ENCODE measurements around the gene PAEP.
"Not testable (repeated sequence)": the region's sequence is repeated elsewhere in the genome, so short reads cannot be mapped to it uniquely, and the experiment has no call there.

The PAEP gene

GRCh38 chr9:135561391-135562234, at the start of gene PAEP:
TSS of gene PAEP (plus strand) at chr9:135561756.
- DNase-seq (ENCODE audit: low read depth in 2 of 2, low spot score in 1 of 2), result no peak

- DNase-seq (ENCODE audit: low read depth in 2 of 2, low spot score in 1 of 2), result no peak
These were observed 49.3 kb upstream of the PAEP start for GRCh38 chr9:135512241-135512603.

GRCh38 chr9:135512904-135513303, 48.7 kb upstream of the PAEP start:
- no peak for DNase-seq (ENCODE audit: low read depth in 2 of 2, low spot score in 1 of 2)

- no peak for DNase-seq (ENCODE audit: low read depth in 2 of 2, low spot score in 1 of 2)
These were observed 48.2 kb upstream of the PAEP start for GRCh38 chr9:135513351-135513846.

- not testable (repeated sequence) for DNase-seq (ENCODE audit: low read depth in 2 of 2, low spot score in 1 of 2)
These were observed 47.6 kb upstream of the PAEP start for GRCh38 chr9:135513906-135514305.

DNA sequence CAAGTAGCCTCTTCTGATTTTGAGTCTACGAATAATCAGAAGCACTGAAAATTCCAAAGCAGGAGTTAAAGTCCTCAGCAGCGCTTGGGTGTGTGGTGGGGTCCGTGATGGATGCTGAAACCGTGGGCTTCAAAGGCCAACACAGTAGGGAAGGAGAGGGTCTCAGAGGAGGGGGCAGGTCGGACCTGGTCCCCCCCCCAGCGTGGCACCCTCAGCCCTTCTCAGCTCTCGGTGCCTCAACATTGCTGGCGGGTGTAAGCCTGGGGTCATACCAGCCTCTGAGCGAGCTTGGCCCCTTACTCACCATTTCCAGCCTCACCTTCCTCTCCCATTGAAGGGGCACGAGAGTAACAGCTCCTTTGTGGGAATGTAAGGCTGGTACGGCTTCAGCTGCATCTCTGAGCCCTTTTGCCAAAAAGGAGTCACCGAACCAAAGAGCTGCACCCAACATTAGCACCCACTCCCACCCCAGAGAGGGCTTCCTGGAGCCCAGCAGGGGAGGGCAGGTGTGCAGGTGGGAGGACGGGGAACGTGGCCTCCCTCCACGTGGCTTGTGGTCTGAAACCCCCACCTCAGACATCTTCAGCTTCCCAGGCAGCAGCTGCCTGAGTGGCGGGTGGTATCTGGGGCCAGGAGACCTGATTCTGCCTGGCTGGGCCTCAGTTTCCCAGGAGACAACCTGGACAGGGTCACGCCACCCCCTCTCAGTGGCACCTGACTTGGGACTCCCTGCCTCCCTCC, 47.0 kb upstream of the PAEP start:
- DNase-seq (ENCODE audit: low read depth in 2 of 2, low spot score in 1 of 2), result no peak

DNA sequence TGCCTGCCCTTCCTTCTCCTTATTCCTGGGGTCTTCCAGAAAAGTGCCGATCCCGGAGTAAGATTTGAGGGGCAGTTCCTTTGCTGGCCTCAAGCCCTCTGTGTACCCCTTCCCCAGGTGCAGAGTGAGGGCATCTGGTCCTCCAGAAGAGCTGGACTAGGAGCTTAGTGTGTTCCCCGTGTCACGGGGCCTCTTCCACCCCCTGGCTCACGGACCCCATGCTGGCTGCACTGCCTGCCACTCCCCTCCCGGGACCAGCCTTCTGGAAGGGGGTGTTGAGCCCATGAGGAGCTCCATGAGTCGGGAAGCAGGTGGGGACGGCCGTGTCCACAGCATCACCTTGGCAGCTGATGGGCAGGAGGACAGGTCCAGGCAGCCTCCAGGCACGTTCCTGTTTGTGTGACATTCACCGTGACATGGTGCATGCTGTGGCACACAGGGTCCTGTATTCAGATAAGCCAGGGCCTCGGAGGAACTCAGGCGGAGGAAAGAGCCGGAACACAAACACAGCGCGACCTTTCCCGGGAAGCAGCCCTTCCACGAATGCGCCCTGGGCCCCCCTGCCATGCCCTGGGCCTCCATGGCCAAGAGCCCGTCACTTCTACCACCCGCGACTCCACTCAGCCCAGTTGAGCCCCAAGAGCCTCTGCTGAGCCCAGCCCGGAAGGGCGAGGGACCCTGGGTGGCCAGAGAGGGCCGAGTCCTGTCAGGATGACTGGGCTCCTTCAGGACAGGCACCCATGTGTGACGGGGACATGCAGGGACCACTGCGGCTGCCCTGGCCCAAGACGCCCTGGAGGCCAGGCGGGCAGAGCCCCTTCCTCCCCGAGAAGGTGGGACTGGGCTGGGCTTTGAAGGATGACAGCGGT, 46.2 kb upstream of the PAEP start:
- no peak for DNase-seq (ENCODE audit: low read depth in 2 of 2, low spot score in 1 of 2)

DNA sequence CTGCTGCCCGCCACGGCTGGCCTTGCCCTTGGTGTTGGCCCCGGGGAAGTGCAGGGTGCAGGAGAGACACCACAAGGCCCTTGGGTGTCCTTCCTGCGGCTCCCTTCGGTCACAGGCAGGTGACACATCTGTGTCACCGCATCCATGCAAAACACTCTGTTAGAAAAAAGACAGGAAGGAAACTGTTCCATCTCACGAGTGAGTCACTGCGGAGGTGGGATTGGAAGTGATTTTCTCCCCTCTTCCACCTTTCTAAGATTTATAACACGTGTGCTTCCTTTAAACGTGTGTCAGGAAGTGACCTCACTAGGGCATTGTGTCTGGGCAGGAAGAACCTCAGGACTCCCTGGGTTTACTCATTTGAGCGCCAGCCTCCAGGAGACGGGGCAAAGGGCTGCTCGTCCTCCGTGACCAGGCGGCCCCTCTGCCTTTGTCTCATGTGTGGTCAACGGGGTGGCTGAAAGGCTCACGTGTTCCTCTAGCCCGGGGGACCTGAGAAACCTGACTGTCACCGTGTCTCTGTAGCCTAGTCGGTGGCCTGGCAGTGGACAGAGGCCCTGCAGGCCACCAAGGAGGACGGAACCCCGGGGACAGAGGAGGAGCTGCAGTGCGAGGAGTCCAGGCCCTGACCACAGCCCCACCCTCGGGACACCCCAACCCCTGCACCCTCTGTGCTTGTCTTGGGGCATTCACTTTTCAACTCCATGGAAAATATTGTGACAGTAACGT, 45.3 kb upstream of the PAEP start:
- no peak for DNase-seq (ENCODE audit: low read depth in 2 of 2, low spot score in 1 of 2)

DNA sequence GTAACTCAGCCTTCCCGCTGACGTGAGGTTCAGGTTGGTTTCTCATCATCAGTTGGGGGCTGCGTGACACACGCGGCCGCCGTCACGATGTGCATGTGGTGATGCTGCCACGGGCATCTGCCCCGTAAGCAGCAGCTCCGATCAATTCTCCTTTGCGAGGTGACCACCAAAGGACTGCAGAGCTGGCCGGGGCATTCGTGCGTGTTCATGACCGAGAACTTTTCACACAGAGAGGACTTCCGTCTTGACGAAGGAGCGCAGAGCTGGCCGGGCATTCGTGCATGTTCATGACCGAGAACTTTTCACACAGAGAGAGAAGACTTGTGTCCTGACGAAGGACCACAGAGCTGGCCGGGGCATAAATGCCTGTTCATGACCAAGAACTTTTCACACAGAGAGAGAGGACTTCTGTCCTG, 44.1 kb upstream of the PAEP start:
- no peak for DNase-seq (ENCODE audit: low read depth in 2 of 2, low spot score in 1 of 2)

DNA sequence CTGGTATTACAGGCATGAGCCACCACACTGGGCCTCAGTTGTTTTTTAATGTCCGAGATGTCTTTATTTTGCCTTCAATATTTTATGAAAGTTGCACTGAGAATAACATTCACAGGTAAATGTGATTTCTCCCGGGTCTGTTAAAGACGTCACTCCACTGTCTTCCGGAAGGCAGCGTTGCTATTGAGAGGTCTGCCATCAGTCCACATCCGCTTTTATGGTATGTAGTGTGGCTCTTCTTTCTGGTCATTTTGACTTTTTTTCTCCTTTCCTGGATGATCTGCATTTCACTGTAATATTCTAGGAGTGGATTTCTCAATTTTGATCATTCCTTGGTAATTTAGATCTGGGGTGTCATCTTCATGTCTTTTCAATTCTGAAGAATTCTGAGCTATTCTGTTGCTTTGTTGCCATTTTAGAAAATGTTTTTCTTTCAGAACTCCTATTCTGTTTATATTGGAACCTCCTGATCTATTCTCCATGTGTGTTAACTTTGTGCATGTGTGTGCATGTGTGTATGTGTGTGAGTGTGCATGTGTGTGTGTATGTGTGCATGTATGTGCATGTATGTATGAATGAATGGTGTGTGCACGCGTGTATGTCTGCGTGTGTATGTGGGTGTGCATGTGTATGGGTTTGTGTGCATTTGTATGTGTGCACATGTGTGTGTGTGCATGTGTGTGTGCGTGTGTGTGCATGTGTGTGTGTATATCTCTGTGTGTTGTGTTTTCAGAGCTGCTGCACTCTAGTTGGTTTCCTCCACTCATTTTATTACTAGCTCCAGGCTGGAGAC, 42.2 kb upstream of the PAEP start:
- no peak for DNase-seq (ENCODE audit: low read depth in 2 of 2, low spot score in 1 of 2)

- no peak for DNase-seq (ENCODE audit: low read depth in 2 of 2, low spot score in 1 of 2)
These were observed 40.5 kb upstream of the PAEP start, which contains the start of gene LCN1 for GRCh38 chr9:135520916-135521607. TSS of gene LCN1 (plus strand) at chr9:135521440. CDS start at chr9:135521498, 58 bp downstream.

DNA sequence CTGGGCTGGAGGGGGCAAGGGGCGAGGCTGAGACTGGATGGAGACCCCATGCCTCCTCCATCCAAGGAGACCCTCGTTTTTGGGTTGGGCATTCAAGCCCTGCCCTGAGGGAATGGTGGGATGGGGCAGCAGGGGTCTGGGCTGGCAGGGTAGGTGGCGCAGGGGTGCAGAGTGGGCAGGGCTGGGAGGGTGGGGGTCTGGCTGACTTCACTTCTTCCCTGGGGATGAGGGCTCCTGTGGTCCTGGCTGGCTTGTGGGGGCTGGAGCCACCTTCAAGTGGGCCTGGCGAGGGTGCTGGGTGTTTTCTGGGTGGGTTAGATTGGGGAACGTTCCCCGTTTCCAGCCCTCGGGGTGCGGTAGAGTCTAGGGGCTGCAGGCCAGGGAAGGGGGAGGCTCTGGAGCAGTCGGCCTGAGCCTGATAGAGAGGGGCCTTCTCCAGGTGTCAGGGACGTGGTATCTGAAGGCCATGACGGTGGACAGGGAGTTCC, 39.9 kb upstream of the PAEP start:
- no peak for DNase-seq (ENCODE audit: low read depth in 2 of 2, low spot score in 1 of 2)

DNA sequence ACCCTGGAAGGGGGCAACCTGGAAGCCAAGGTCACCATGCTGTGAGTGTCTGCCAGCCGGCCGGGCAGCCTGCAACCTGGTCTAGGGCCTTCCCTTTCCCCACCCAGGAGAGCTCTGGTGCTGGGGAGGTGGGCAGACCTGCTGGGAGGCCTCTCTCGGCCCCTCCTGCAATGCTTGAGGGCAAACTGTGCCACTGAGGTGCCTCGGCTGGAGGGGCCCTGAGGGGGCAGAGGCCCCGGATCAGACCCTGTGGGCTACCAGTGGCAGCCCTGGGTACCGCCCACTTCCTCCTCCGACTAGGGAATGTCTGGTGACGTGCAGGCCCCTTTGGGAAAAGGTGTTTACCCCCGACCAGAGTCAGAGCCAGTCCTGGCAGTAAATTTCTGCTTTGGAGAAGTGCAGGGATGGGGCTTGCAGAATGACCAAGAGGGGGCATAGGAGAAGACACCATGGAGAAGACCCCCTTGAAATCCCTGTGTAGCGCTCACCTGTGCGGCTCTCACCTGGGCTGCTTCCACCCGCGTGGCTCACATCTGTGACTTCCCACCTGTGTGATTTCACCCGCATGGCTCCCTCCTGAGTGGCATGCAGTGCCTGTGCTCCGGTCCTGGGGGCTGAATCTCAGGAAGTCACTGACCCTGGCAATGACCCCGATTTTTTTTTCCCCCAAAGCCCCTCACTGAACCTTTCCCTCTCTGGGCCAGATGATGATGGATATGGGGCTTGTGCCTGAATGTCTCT, 39.2 kb upstream of the PAEP start:
- DNase-seq (ENCODE audit: low read depth in 2 of 2, low spot score in 1 of 2), result no peak

DNA sequence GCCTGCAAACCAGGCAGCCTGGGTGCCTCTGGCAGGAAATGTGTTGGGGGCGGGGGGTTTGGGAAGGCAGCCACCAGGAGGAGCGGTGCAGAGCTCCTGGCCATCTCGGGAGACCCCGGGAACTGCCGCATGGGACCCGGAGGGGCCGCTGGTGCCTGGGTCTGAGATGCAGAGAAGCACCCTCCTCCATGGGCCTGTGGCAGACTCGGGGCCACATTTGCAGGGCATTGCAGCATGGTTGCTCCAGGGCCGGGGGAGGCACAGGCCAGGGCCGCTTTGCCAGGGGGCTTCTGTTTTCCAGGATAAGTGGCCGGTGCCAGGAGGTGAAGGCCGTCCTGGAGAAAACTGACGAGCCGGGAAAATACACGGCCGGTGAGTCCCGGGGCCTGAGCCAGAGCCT, 38.6 kb upstream of the PAEP start:
- DNase-seq (ENCODE audit: low read depth in 2 of 2, low spot score in 1 of 2), result no peak

GRCh38 chr9:135523521-135524129, 37.9 kb upstream of the PAEP start:
- no peak for DNase-seq (ENCODE audit: low read depth in 2 of 2, low spot score in 1 of 2)

GRCh38 chr9:135524130-135524861, 37.3 kb upstream of the PAEP start:
- DNase-seq (ENCODE audit: low read depth in 2 of 2, low spot score in 1 of 2), result no peak
